Neuronal stem cell (in vitro differentiated cells): ENCODE measurements around the gene WIZ.
"Not testable (repeated sequence)": the region's sequence is repeated elsewhere in the genome, so short reads cannot be mapped to it uniquely, and the experiment has no call there.

Experiments
- DNase-seq: peaks from one replicate; pipeline ENCODE4 v3.0.0-alpha.2; 2013; ENCODE audit warnings: low spot score
- H2AFZ ChIP-seq: one replicate; pipeline ENCODE4 v1.6.1; 2013; ENCODE audit warnings: mild to moderate bottlenecking, low read length, inconsistent platforms
- H2AK5ac ChIP-seq: 2 replicates; pipeline ENCODE4 v1.6.1; 2013; ENCODE audit warnings: low read depth, mild to moderate bottlenecking, inconsistent platforms, low read length, moderate library complexity, mixed read lengths
- H2BK120ac ChIP-seq: 2 replicates; pipeline ENCODE4 v1.6.1; 2013; ENCODE audit warnings: low read depth, mild to moderate bottlenecking, inconsistent platforms, low read length, moderate library complexity, mixed read lengths
- H2BK12ac ChIP-seq: one replicate; pipeline ENCODE4 v1.6.1; 2013; ENCODE audit warnings: low read length, inconsistent platforms
- H2BK15ac ChIP-seq: 2 replicates; pipeline ENCODE4 v1.6.1; 2013; ENCODE audit warnings: mild to moderate bottlenecking, low read length, inconsistent platforms, mixed read lengths
- H2BK5ac ChIP-seq: one replicate; pipeline ENCODE4 v1.6.1; 2013; ENCODE audit warnings: inconsistent platforms, mild to moderate bottlenecking, low read length, moderate library complexity
- H3K14ac ChIP-seq: one replicate; pipeline ENCODE4 v1.6.1; 2013; ENCODE audit warnings: low read length, inconsistent platforms
- H3K18ac ChIP-seq: 2 replicates; pipeline ENCODE4 v1.6.1; 2013; ENCODE audit warnings: low read length, inconsistent platforms
- H3K23ac ChIP-seq: 2 replicates; pipeline ENCODE4 v1.6.1; 2013; ENCODE audit warnings: low read depth, mild to moderate bottlenecking, mixed read lengths, low read length, inconsistent platforms; ENCODE audit not compliant: poor library complexity
- H3K27ac ChIP-seq: replicated peaks from 3 replicates; pipeline ENCODE4 v1.5.1; 2013; ENCODE audit warnings: low read length, inconsistent platforms
- H3K27me3 ChIP-seq, 3 experiments: 2 replicates each; pipeline ENCODE4 v1.6.1; 2013; ENCODE audit warnings: low read length in 3 of 3, mild to moderate bottlenecking in 2 of 3, inconsistent platforms in 1 of 3, low read depth in 1 of 3, mixed read lengths in 1 of 3, moderate library complexity in 1 of 3; ENCODE audit not compliant: control insufficient read depth in 3 of 3, insufficient read depth in 3 of 3
- H3K36me3 ChIP-seq, 2 donors: replicated peaks in 1 of 2; 2 replicates each; pipeline ENCODE4 v1.6.1; 2013; ENCODE audit warnings: low read length in 2 of 2; ENCODE audit not compliant: control insufficient read depth in 2 of 2, insufficient read depth in 2 of 2
- H3K4ac ChIP-seq: 2 replicates; pipeline ENCODE4 v1.6.1; 2013; ENCODE audit warnings: inconsistent platforms, mild to moderate bottlenecking, low read length, moderate library complexity
- H3K4me1 ChIP-seq, 2 donors: 1 replicate in 1 of 2; 2 replicates in 1 of 2; pipeline ENCODE4 v1.6.1; 2013; ENCODE audit warnings: low read length in 2 of 2, low read depth in 1 of 2; ENCODE audit not compliant: control insufficient read depth in 2 of 2, insufficient read depth in 1 of 2
- H3K4me2 ChIP-seq: one replicate; pipeline ENCODE4 v1.6.1; 2013; ENCODE audit warnings: mild to moderate bottlenecking, low read length, inconsistent platforms; ENCODE audit not compliant: insufficient read depth, poor library complexity, severe bottlenecking
- H3K4me3 ChIP-seq, 2 donors: 2 replicates each; pipeline ENCODE4 v1.5.1; 2013; ENCODE audit warnings: low read length in 2 of 2, mild to moderate bottlenecking in 2 of 2, inconsistent platforms in 1 of 2, moderate library complexity in 1 of 2
- H3K79me1 ChIP-seq: one replicate; pipeline ENCODE4 v1.6.1; 2013; ENCODE audit warnings: low read depth, mild to moderate bottlenecking, inconsistent platforms, low read length, moderate library complexity
- H3K9ac ChIP-seq: one replicate; pipeline ENCODE4 v1.6.1; 2013; ENCODE audit warnings: mild to moderate bottlenecking, low read depth, low read length, inconsistent platforms; ENCODE audit not compliant: poor library complexity
- H3K9me3 ChIP-seq, 2 donors: replicated peaks in 1 of 2; 2 replicates each; pipeline versions ENCODE3 to v1.6.1; 2013; ENCODE audit warnings: low read length in 2 of 2, mild to moderate bottlenecking in 2 of 2, inconsistent platforms in 1 of 2, low read depth in 1 of 2, mixed read lengths in 1 of 2, moderate library complexity in 1 of 2; ENCODE audit not compliant: control insufficient read depth in 2 of 2, insufficient read depth in 1 of 2
- H4K8ac ChIP-seq: one replicate; pipeline ENCODE4 v1.6.1; 2013; ENCODE audit warnings: low read depth, mild to moderate bottlenecking, inconsistent platforms, low read length, moderate library complexity
- H4K91ac ChIP-seq: one replicate; pipeline ENCODE4 v1.6.1; 2013; ENCODE audit warnings: low read length, low read depth, mild to moderate bottlenecking, inconsistent platforms; ENCODE audit not compliant: poor library complexity
- WGBS, 2 donors: extraction: QIAGEN DNeasy Blood & Tissue Kit; methylation state at CpG; one replicate each; pipeline ENCODE4 v1.1.7; 2013; ENCODE audit warnings: missing lambda C conversion rate in 2 of 2, mixed read lengths in 1 of 2; ENCODE audit not compliant: insufficient read length in 2 of 2, insufficient replicate concordance in 1 of 2; ENCODE audit errors: extremely low coverage in 2 of 2; 5-methylcytosine and 5-hydroxymethylcytosine counted together

The WIZ gene

GRCh38 chr19:15475169-15475568 lies 25.4 kb upstream of the WIZ start:
- WGBS, 2 donors = no CpG with 5 or more reads among the region's 4 CpGs

DNA sequence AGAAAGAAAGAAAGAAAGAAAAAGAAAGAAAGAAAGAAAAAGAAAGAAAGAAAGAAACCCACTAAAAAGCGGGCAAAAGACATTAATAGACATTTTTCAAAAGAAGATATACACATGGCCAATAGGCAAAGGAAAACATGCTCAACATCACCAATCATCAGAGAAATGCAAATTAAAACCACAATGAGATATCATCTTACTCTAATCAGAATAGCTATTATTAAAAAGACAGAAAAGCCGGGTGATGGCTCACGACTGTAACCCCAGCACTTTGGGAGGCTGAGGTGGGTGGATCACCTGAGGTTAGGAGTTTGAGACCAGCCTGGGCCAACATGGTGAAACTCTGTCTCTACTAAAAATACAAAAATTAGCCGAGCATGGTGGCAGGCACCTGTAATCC lies 24.1 kb upstream of the WIZ start:
- not testable (repeated sequence) for H3K18ac ChIP-seq, H2BK5ac ChIP-seq, H3K4ac ChIP-seq, H4K91ac ChIP-seq, H3K79me1 ChIP-seq, H3K4me2 ChIP-seq, H2AFZ ChIP-seq, H2BK120ac ChIP-seq, H2BK15ac ChIP-seq, H3K4me3 ChIP-seq, H3K27ac ChIP-seq, H3K9ac ChIP-seq, DNase-seq, H3K14ac ChIP-seq, H3K4me1 ChIP-seq, H3K36me3 ChIP-seq, H2BK12ac ChIP-seq, H2AK5ac ChIP-seq, H4K8ac ChIP-seq, H3K23ac ChIP-seq
- peaks cover 9 to 18% (median 15%) of the 10 kb centered on the region in 3 experiments for H3K27me3 ChIP-seq
- H3K9me3 ChIP-seq = peaks cover 0 to 10% of the 10 kb centered on the region in 2 donors
- no CpG with 5 or more reads among the region's 4 CpGs for WGBS, 2 donors

More at GRCh38 chr19:15475169-15475568, 25.4 kb upstream of the WIZ start:
- no peaks in the 10 kb centered on the region for H3K79me1 ChIP-seq
- no peak overlapping the region for H2BK15ac ChIP-seq
- H2BK120ac ChIP-seq = no peak overlapping the region
- no peak overlapping the region for H3K14ac ChIP-seq
- peak overlapping the region; percentile 67 for H3K23ac ChIP-seq
- H4K8ac ChIP-seq = no peak overlapping the region
- peaks cover 0 to 12% of the 10 kb centered on the region in 2 donors for H3K9me3 ChIP-seq
- H3K4me3 ChIP-seq = no peak overlapping the region
- no peak overlapping the region for H3K9ac ChIP-seq
- no peak overlapping the region for H2AK5ac ChIP-seq
- H2AFZ ChIP-seq = no peak overlapping the region
- DNase-seq = no peak
- no peak overlapping the region for H3K27ac ChIP-seq
- H3K4ac ChIP-seq = no peak overlapping the region
- no peak overlapping the region for H2BK12ac ChIP-seq
- H4K91ac ChIP-seq = no peak overlapping the region
- H2BK5ac ChIP-seq = no peak overlapping the region
- no peaks in the 10 kb centered on the region for H3K36me3 ChIP-seq
- peaks cover 0 to 13% (median 2%) of the 10 kb centered on the region in 3 experiments for H3K27me3 ChIP-seq
- H3K4me2 ChIP-seq = no peak overlapping the region
- H3K18ac ChIP-seq = no peak overlapping the region
- no peaks in the 10 kb centered on the region for H3K4me1 ChIP-seq

- Histone ChIP-seq H2AFZ (no peak overlapping the region), H3K27me3 (peaks cover 11 to 37% (median 29%) of the 10 kb centered on the region in 3 experiments), H4K8ac (no peak overlapping the region), H2BK5ac (no peak overlapping the region), H3K4me1 (peaks cover 0 to 2% of the 10 kb centered on the region in 2 donors), H3K4me3 (peak overlapping the region in 1 of 2 donors; percentile 56), H3K9ac (no peak overlapping the region), H2AK5ac (no peak overlapping the region), H3K4me2 (no peak overlapping the region), H3K36me3 (no peaks in the 10 kb centered on the region), H2BK120ac (no peak overlapping the region), H3K79me1 (no peaks in the 10 kb centered on the region), H3K18ac (peak overlapping the region; percentile 64), H3K27ac (no peak overlapping the region), H2BK12ac (no peak overlapping the region), H2BK15ac (no peak overlapping the region), H3K23ac (peak overlapping the region; percentile 52), H3K14ac (no peak overlapping the region), H4K91ac (no peak overlapping the region), H3K4ac (no peak overlapping the region), H3K9me3 (peaks cover 0 to 9% of the 10 kb centered on the region in 2 donors)
- no peak for DNase-seq
- WGBS, 2 donors = no CpG with 5 or more reads among the region's 31 CpGs
These were observed 21.9 kb upstream of the WIZ start for GRCh38 chr19:15471639-15472101.

- Histone ChIP-seq H3K4ac (no peak overlapping the region), H3K4me3 (peak overlapping the region in 1 of 2 donors; percentile 63), H2AK5ac (no peak overlapping the region), H4K8ac (no peak overlapping the region), H2AFZ (peak overlapping the region; percentile 56), H2BK120ac (no peak overlapping the region), H3K9ac (peak overlapping the region; percentile 60), H3K4me1 (peaks cover 0 to 2% of the 10 kb centered on the region in 2 donors), H3K36me3 (no peaks in the 10 kb centered on the region), H3K14ac (peak overlapping the region; percentile 38), H3K27ac (no peak overlapping the region), H2BK5ac (peak overlapping the region; percentile 53), H3K23ac (peak overlapping the region; percentile 65), H3K27me3 (peaks cover 11 to 40% (median 29%) of the 10 kb centered on the region in 3 experiments), H2BK15ac (no peak overlapping the region), H4K91ac (peak overlapping the region; percentile 30), H3K4me2 (peak overlapping the region; percentile 45), H3K9me3 (no peaks in the 10 kb centered on the region), H2BK12ac (no peak overlapping the region), H3K18ac (peak overlapping the region; percentile 44), H3K79me1 (no peaks in the 10 kb centered on the region)
- DNase-seq = no peak
- WGBS, 2 donors = no CpG with 5 or more reads among the region's 65 CpGs
These were observed 19.9 kb upstream of the WIZ start for GRCh38 chr19:15469513-15470297.
